ENCODE results near the gene TC2N.
"Not testable (repeated sequence)": the region's sequence is repeated elsewhere in the genome, so short reads cannot be mapped to it uniquely, and the experiment has no call there.

Gene TC2N

DNA sequence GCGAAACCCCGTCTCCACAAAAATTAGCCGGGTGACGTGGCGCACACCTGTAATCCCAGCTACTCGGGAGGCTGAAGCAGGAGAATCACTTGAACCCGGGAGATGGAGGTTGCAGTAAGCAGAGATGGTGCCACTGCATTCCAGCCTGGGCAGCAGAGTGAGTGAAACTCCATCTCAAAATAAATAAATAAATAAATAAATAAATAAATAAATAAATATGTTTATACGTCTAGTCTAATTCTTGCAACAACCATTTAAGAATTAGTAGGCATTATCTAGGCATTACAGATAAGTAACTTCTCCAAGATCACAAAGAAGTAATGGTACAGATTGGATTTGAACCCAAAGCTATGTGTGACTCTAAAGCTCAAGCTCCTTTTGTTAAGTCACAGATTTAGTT, 22.3 kb downstream of the TC2N start:
- not testable (repeated sequence) for H3K36me3 ChIP-seq (ENCODE audit: insufficient read depth, low read length); H3K27me3 ChIP-seq (ENCODE audit: insufficient read depth, low read length); H3K9me3 ChIP-seq (ENCODE audit: insufficient read depth, low read depth, low read length); H3K4me1 ChIP-seq (ENCODE audit: insufficient read depth, low read length); H3K9ac ChIP-seq (ENCODE audit: low read depth, low read length); H3K27ac ChIP-seq (ENCODE audit: low read depth, low read length); H3K4me3 ChIP-seq (ENCODE audit: low read length)
- 96% methylated on average over 7 of the region's 8 CpGs for WGBS

DNA sequence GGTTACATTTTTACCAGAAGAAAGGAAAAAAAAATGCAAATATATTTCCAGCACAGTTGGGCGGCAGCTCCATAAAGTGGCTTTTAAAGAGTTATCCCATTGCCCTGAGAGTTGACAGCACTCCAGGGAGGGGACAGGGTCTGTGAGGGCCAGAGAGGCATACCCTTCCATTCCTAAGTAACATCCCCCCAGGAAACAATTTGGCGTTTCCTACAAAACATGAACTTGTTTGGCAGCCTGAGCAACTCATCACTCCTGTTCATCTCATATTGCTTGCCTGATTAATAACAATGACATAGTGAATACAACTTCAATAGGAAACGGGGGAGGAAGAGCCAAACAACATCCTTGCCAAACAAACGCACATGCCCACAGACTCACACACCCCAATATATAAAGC, 23.3 kb downstream of the TC2N start:
- Histone ChIP-seq H3K27ac (ENCODE audit: low read depth, low read length) (no peak overlapping the region), H3K9me3 (ENCODE audit: insufficient read depth, low read depth, low read length) (no peaks in the 10 kb centered on the region), H3K4me1 (ENCODE audit: insufficient read depth, low read length) (no peaks in the 10 kb centered on the region), H3K27me3 (ENCODE audit: insufficient read depth, low read length) (no peaks in the 10 kb centered on the region), H3K4me3 (ENCODE audit: low read length) (no peak overlapping the region), H3K9ac (ENCODE audit: low read depth, low read length) (no peak overlapping the region), H3K36me3 (ENCODE audit: insufficient read depth, low read length) (no peaks in the 10 kb centered on the region)
- WGBS: 100% methylated on average over 3 of the region's 4 CpGs

DNA sequence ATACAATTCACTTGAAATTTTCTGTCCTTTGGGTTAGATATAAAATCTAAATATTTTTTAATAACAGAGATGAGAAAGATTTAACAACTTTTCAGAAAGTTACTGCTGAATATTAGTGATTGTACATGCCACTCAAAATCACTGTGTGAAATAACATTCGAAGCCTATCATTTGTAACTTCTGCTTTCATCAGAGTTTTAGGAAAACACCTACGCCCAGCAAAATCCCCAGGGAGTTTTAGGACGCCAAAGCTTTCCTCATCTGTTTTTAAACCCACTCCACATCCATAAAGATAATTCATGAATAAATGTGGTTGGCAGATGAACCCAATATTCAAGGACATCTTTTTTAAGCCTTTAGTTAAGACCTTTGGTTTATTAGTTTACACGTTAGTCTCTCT, 23.9 kb downstream of the TC2N start:
- no peaks in the 10 kb centered on the region for H3K9me3 ChIP-seq (ENCODE audit: insufficient read depth, low read depth, low read length)
- no peaks in the 10 kb centered on the region for H3K4me1 ChIP-seq (ENCODE audit: insufficient read depth, low read length)
- 93% methylated on average over 3 of the region's 4 CpGs for WGBS
- no peak overlapping the region for H3K4me3 ChIP-seq (ENCODE audit: low read length)
- H3K9ac ChIP-seq (ENCODE audit: low read depth, low read length): no peak overlapping the region
- no peaks in the 10 kb centered on the region for H3K27me3 ChIP-seq (ENCODE audit: insufficient read depth, low read length)
- H3K27ac ChIP-seq (ENCODE audit: low read depth, low read length): no peak overlapping the region
- H3K36me3 ChIP-seq (ENCODE audit: insufficient read depth, low read length): no peaks in the 10 kb centered on the region

DNA sequence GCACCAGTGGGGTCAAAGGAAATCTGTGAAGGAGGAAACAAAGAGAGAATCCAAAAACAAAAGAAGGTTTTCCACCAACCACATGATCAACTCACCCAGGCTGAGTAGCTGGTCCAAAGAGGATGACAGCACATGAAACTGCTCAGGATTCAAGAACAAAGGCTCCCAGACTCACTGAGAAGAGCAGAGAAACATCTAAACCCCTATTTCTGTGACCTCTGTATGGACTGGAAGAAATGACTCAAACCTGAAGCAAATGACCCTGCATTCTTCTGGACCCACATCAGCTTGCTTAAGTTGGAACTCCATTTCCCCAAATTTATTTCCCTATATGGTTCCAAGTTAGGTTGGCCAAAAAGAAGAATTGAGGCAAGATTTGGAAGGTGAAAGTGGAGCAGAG, 26.3 kb downstream of the TC2N start:
- H3K4me3 ChIP-seq (ENCODE audit: low read length): no peak overlapping the region
- no peaks in the 10 kb centered on the region for H3K36me3 ChIP-seq (ENCODE audit: insufficient read depth, low read length)
- no peaks in the 10 kb centered on the region for H3K9me3 ChIP-seq (ENCODE audit: insufficient read depth, low read depth, low read length)
- peaks cover 2% of the 10 kb centered on the region for H3K27me3 ChIP-seq (ENCODE audit: insufficient read depth, low read length)
- H3K9ac ChIP-seq (ENCODE audit: low read depth, low read length): no peak overlapping the region
- no peaks in the 10 kb centered on the region for H3K4me1 ChIP-seq (ENCODE audit: insufficient read depth, low read length)
- no peak overlapping the region for H3K27ac ChIP-seq (ENCODE audit: low read depth, low read length)

DNA sequence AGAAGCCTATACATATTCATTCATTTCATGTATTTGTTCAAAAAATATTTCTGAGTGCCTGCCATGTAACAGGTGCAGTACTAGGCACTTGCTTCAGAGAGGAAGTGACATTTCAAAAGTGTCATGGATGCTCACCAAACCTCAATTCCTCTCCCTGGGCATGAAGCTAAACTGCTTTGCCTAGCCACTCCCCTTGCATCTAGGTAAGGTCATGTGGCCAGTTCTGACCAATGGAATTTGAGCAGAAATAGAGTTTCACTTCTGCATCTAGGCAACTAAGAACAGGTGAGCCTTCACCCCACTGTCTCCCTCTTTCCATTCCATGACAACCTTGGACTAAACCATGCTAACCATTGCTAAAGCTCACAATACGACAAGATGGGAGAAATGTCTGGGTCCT, 27.6 kb downstream of the TC2N start:
- 91% methylated on average over 1 of the region's 1 CpG for WGBS
- peaks cover 15% of the 10 kb centered on the region for H3K27me3 ChIP-seq (ENCODE audit: insufficient read depth, low read length)
- H3K9ac ChIP-seq (ENCODE audit: low read depth, low read length): no peak overlapping the region
- no peak overlapping the region for H3K27ac ChIP-seq (ENCODE audit: low read depth, low read length)
- no peaks in the 10 kb centered on the region for H3K9me3 ChIP-seq (ENCODE audit: insufficient read depth, low read depth, low read length)
- no peaks in the 10 kb centered on the region for H3K36me3 ChIP-seq (ENCODE audit: insufficient read depth, low read length)
- H3K4me3 ChIP-seq (ENCODE audit: low read length): no peak overlapping the region
- H3K4me1 ChIP-seq (ENCODE audit: insufficient read depth, low read length): 0 out of 2 replicates have a peak, but pooled peaks cover 6% of the 10 kb centered on the region

DNA sequence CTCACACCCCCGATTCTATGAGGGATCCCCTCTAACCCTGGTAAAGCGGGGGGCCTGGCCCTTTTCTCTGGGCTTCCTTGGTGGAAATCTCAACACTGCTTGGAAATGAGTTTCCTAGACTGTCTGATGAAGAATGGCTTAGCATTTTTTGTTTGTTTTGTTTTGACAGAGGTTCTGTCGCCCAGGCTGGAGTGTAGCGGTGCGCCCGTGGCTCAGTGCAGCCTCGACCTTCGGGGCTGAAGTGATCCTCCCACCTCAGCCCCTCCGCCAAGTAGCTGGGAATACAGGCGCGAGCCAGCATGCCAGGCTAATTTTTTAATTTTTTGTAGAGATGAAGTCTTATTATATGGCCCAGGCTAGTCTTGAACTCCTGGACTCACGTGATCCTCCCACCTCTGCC, 30.3 kb downstream of the TC2N start:
- no peak overlapping the region for H3K9ac ChIP-seq (ENCODE audit: low read depth, low read length)
- H3K27ac ChIP-seq (ENCODE audit: low read depth, low read length): no peak overlapping the region
- H3K4me1 ChIP-seq (ENCODE audit: insufficient read depth, low read length): 0 out of 2 replicates have a peak, but pooled peaks cover 7% of the 10 kb centered on the region
- H3K9me3 ChIP-seq (ENCODE audit: insufficient read depth, low read depth, low read length): no peaks in the 10 kb centered on the region
- H3K4me3 ChIP-seq (ENCODE audit: low read length): peak overlapping the region; percentile 87
- H3K36me3 ChIP-seq (ENCODE audit: insufficient read depth, low read length): no peaks in the 10 kb centered on the region
- WGBS: 85% methylated on average over 10 of the region's 12 CpGs
- H3K27me3 ChIP-seq (ENCODE audit: insufficient read depth, low read length): peaks cover 15% of the 10 kb centered on the region

DNA sequence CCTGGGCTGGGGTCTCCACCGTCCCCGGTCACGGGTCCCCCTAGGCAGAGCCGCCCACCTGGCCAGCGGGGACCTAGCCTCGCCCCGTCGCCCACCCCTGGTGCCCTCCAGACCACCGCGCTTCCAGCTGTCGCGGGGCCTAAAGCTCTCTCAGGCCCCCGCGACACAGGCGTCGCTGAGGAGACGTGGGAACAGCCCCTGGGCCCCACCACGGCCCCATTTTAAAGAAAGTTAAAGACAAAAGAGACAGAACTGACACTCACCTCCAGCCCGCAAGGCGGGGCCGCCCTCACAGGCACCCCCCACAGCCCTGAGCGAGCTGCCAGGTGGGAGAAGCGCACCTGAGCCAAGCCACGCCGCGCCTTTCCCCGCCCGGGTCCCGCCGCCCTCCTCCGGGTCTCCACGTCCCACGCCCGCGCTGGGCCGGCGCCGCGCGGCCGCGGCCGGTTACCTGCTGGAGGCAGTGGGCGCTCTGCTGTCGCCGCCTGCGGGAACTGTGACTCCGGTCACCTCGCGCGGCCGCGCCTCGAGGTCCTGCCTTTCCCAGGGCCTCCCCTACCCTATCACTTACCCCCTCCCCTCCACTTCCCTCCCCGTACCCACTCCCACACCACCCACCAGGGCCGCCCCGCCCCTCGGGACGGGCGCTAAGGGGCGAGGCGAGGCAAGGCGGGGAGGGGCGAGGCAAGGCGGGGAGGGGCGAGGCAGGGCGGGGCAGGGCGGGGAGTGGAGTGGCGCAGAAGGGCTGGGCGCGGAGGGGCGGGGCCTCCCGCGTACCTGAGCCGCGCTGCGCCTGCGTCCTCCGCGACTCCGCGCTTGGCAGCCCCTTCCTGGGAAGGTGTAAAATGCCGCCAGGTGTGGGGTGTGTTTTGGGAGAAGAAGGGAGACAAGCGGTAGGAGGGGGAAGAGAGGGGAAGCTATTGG, 31.2 kb downstream of the TC2N start:
- WGBS: under 1% methylated on average over 77 of the region's 84 CpGs
- Histone ChIP-seq H3K27me3 (ENCODE audit: insufficient read depth, low read length) (peaks cover 15% of the 10 kb centered on the region), H3K4me1 (ENCODE audit: insufficient read depth, low read length) (peaks cover 13% of the 10 kb centered on the region), H3K4me3 (ENCODE audit: low read length) (peak overlapping the region; percentile 87), H3K36me3 (ENCODE audit: insufficient read depth, low read length) (no peaks in the 10 kb centered on the region), H3K9me3 (ENCODE audit: insufficient read depth, low read depth, low read length) (no peaks in the 10 kb centered on the region), H3K9ac (ENCODE audit: low read depth, low read length) (peak overlapping the region; percentile 58), H3K27ac (ENCODE audit: low read depth, low read length) (no peak overlapping the region)

DNA sequence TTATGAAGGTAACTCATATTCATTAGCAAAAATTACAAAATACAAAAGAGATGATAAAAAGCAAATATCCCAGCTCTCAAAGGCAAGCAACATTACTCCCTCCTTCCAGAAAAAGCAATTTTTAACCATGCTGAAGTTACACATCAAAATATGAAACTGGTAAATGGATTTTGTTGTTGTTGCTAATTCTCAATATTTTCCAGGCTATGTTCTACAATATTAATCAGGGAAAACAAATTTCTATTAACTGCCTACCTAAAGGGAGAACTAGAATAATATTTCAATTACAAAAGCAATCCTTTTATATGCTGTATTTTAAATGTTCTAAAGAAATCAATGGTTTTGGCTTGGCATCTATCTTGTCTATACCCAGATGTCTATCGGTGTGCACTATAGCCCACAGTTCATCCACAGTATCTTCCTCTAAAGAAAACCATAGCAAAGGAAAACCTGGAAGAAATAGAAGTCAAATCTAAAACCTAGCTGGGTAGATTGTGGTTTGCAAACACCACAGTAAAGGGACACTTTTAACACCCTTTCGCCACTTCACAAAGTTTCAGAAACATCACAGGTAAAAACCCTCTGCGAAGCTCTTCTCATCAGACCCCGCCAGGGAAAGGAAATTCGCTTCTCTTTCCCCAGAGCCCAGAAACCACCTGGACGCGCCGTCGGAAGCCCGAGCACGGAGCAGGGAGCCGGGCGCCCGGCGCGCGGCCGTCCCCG, 32.0 kb downstream of the TC2N start:
- 7% methylated on average over 19 of the region's 19 CpGs for WGBS
- Histone ChIP-seq H3K36me3 (ENCODE audit: insufficient read depth, low read length) (no peaks in the 10 kb centered on the region), H3K4me3 (ENCODE audit: low read length) (peak overlapping the region; percentile 87), H3K9me3 (ENCODE audit: insufficient read depth, low read depth, low read length) (no peaks in the 10 kb centered on the region), H3K4me1 (ENCODE audit: insufficient read depth, low read length) (peaks cover 19% of the 10 kb centered on the region), H3K9ac (ENCODE audit: low read depth, low read length) (peak overlapping the region; percentile 58; the same call in 1 of the 2 replicates), H3K27me3 (ENCODE audit: insufficient read depth, low read length) (peaks cover 15% of the 10 kb centered on the region), H3K27ac (ENCODE audit: low read depth, low read length) (no peak overlapping the region)

DNA sequence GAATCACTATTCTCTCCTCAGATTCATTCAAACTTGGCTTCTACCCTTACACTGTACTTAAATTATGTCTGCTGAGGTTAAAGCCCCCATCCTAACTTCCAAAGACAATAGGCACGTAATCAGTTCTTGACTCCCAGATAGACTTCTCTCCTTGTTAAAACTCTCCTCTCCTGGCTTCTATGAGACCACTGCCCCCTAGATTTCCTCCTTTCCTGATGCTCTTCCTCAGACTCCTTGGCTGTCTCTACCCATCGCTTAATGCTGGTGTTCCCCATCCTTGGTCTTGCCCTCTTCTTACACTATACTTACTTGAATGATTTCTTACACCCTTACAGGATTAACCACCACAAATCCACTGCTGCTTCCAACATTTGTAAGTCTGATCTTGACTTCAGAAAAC, 32.8 kb downstream of the TC2N start:
- WGBS: 60% methylated on average over 2 of the region's 2 CpGs
- Histone ChIP-seq H3K9ac (ENCODE audit: low read depth, low read length) (no peak overlapping the region), H3K27me3 (ENCODE audit: insufficient read depth, low read length) (peaks cover 15% of the 10 kb centered on the region), H3K27ac (ENCODE audit: low read depth, low read length) (no peak overlapping the region), H3K4me3 (ENCODE audit: low read length) (no peak overlapping the region), H3K36me3 (ENCODE audit: insufficient read depth, low read length) (no peaks in the 10 kb centered on the region), H3K9me3 (ENCODE audit: insufficient read depth, low read depth, low read length) (no peaks in the 10 kb centered on the region), H3K4me1 (ENCODE audit: insufficient read depth, low read length) (peaks cover 27% of the 10 kb centered on the region)

DNA sequence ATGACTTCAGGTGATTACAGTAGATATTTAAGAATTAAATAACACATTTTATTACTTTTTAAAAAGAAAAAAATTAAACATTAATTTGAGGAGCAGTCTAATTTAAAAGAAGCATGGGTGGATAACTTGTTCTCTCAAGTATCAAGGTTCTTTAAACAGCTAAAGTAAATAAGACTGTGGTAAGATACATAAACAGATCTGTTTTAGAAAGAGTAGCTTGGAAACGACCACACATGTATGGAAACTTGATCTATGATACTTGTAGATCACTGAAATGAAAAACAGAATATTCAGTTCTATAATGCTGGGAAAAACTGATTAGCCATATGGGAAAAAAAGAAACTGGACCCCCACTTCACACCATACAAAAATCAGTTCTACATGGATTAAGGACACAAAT, 36.0 kb downstream of the TC2N start:
- Histone ChIP-seq H3K9ac (ENCODE audit: low read depth, low read length) (no peak overlapping the region), H3K4me3 (ENCODE audit: low read length) (no peak overlapping the region), H3K27ac (ENCODE audit: low read depth, low read length) (peak overlapping the region; percentile 61; the same call in 1 of the 2 replicates), H3K27me3 (ENCODE audit: insufficient read depth, low read length) (peaks cover 15% of the 10 kb centered on the region), H3K9me3 (ENCODE audit: insufficient read depth, low read depth, low read length) (peaks cover 9% of the 10 kb centered on the region), H3K4me1 (ENCODE audit: insufficient read depth, low read length) (peaks cover 37% of the 10 kb centered on the region), H3K36me3 (ENCODE audit: insufficient read depth, low read length) (no peaks in the 10 kb centered on the region)
- WGBS: 71% methylated on average over 1 of the region's 1 CpG

DNA sequence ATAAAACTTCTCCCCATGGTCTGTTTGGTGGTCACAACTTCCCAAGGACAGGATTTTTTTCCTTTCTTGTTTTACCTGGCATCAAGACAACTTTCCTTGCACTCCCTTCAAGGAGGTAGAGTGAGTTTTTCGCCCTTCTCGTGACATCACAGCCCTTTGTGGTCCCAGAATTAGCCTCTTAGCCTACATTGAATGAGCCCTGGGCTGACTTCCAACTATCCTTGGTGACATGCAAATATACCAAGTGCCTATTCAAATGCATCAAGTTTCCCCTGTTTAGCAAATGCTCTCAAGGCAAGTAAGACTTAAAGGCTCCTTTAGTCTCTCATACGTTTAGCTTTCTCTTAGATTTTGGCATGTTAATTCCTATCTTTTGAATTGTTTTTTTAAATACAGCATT, 36.6 kb downstream of the TC2N start:
- peaks cover 10% of the 10 kb centered on the region for H3K27me3 ChIP-seq (ENCODE audit: insufficient read depth, low read length)
- H3K4me3 ChIP-seq (ENCODE audit: low read length): peak overlapping the region; percentile 6; the same call in 1 of the 2 replicates
- H3K36me3 ChIP-seq (ENCODE audit: insufficient read depth, low read length): no peaks in the 10 kb centered on the region
- peak overlapping the region; percentile 65; the same call in 1 of the 2 replicates for H3K27ac ChIP-seq (ENCODE audit: low read depth, low read length)
- peaks cover 9% of the 10 kb centered on the region for H3K9me3 ChIP-seq (ENCODE audit: insufficient read depth, low read depth, low read length)
- peaks cover 37% of the 10 kb centered on the region for H3K4me1 ChIP-seq (ENCODE audit: insufficient read depth, low read length)
- no peak overlapping the region for H3K9ac ChIP-seq (ENCODE audit: low read depth, low read length)
- WGBS: 2% methylated on average over 3 of the region's 3 CpGs
